GM19025 (cell line): ENCODE measurements around the gene LLGL1.
A peak's percentile ranks its signal among the peaks of the same experiment; 100 is the strongest.

Experiments
- ATAC-seq: cut with Tn5 transposase; IDR thresholded peaks from one replicate; pipeline ENCODE4 v1.9.1; 2021; ENCODE audit warnings: mild to moderate bottlenecking, low read depth, moderate library complexity; ENCODE audit not compliant: unreplicated experiment

LLGL1 gene

GRCh38 chr17:18225121-18225641 lies at the start of gene LLGL1:
LLGL1 (plus strand) TSS chr17:18225635; CDS start chr17:18225683, 48 bp downstream.
- ATAC-seq = peak; percentile 93

DNA sequence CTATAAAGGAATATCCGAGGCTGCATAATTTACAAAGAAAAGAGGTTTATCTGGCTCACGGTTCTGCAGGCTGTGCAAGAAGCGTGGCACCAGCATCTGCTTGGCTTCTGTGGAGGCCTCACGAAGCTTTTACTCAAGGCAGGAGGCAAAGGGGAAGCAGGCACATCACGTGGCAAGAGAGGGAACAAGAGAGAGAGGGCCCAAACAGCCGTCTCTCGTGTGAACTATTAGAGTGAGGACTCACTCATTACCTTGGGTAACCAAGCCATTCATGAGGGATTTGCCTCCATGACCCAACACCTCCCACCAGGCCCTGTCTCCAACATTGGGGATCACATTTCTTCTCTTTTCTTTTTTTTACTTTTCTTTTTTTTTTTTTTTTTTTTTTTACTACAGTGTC lies 49.3 kb upstream of the LLGL1 start:
- no peak for ATAC-seq

GRCh38 chr17:18177133-18177532 lies 48.3 kb upstream of the LLGL1 start:
- ATAC-seq = no peak

DNA sequence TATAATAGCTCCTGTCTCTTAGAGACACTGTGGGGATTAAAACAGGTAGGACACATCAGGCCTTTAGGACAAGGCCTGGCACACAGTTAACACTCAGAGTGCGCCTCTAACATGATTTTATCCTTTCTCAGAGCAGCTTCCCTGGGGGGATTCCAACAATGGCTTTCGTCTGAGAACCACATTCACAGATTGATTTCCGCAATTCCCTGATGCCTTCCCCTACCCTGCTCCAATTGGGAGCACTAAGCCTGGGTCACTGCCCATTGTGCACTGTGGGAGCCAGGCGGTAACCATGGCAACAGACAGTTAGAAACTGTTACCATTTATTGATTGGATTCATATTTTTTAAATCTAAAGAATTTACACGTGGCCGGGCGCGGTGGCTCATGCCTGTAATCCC lies 47.7 kb upstream of the LLGL1 start:
- no peak for ATAC-seq

GRCh38 chr17:18179196-18179595 lies 46.2 kb upstream of the LLGL1 start:
- ATAC-seq = no peak

DNA sequence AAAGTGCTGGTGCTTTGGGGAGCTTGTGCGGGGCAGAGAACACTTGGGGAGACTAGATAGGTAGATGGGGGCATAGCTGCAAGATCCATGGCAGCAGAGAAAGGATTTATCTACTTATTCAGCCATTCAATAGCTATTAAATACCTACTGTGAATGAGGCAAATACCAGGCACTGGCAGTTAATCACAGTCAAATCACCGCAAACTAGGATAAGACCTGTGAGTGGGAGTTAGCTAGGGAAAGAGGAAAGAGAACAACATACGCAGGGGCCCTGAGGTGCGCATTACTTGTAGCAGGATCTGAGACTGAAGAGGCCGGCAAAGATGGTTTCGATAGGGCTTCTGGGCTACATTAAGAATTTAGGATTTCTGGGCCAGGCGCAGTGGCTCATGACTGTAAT lies 45.6 kb upstream of the LLGL1 start:
- ATAC-seq = no peak

DNA sequence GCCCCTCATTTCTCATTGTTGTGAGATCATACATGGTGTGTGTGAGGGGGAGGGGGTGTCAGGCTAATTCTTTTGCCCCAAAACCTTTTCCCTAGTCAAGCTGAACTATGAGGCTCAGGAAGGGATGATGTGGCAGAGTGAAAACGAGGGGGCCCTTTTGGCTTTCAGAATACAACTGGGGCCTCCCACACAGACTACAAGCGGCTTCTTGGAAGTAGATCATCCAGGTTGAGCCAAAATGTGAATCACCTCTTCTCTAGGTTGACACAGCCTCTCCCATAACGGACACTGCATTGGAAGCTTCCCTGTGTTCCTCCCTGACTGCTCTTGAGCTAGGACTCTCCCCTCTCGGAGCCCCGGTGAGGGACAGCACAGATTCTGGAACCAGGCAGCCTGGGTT lies 44.1 kb upstream of the LLGL1 start:
- ATAC-seq = no peak

- ATAC-seq = no peak
These were observed 43.1 kb upstream of the LLGL1 start for GRCh38 chr17:18182110-18182977.

DNA sequence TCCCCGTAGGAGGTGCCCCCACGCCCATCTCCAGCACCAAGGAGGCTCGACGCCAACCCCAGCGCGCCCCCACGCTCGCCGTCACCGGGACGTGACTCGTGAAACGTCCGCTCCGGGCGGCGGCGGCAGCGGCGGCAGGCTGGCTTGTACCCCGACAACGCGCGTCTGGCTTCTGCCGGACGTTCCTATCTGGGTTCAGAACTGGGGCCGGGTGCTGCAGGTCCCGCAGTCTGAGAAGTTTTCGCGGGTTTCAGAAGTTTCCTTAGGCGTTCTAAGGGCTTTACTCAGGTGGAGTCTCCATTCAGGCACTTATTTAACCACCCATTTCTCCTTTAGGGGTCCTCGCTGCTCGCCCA lies 42.5 kb upstream of the LLGL1 start:
- ATAC-seq = peak; percentile 33

GRCh38 chr17:18183334-18184142 lies 41.9 kb upstream of the LLGL1 start, which contains the start of gene ALKBH5:
ALKBH5 (plus strand) TSS chr17:18183828; CDS start chr17:18184244, 416 bp downstream.
- ATAC-seq = peak; percentile 69

GRCh38 chr17:18184143-18185031 lies 41.0 kb upstream of the LLGL1 start:
- peak; percentile 3 for ATAC-seq

- ATAC-seq = no peak
These were observed 40.0 kb upstream of the LLGL1 start for GRCh38 chr17:18185391-18185790.

DNA sequence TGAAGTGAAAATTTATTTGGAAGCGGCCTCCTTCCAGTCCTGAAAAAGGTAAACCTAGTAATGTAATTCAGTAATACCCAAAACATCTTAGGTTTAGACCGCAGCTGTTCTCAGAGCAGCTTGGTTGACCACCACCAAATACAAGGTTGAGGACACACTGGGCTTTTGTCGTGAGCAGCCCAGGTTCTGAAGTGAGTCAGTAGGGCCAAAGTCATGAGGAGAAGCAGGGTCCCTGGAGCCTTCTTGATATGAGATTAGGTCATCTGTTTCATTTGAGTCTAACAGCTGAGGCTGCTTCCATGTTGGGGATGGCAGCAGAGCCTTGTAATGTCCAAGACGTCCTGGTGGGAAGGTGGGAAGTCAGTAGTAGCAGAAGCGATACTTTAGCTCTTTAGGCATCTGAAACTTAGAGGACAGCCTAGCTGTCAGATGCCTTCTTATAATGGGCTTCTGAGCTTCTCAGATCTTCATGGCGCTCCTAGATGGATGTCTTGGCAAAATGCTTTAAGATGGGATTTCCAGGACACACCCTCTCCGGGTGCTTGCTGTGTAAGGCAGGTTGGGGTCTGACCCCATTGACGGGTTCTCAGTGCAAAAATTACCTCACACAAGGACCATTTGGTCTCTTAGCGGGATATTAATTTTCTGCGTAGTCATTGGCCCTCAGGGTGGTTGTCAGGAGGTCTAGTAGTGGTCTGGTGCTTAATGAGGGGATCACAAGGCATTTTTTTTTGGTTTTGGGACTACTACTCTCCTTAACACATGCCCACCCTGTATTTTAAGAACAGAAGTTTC lies 39.4 kb upstream of the LLGL1 start:
- no peak for ATAC-seq

DNA sequence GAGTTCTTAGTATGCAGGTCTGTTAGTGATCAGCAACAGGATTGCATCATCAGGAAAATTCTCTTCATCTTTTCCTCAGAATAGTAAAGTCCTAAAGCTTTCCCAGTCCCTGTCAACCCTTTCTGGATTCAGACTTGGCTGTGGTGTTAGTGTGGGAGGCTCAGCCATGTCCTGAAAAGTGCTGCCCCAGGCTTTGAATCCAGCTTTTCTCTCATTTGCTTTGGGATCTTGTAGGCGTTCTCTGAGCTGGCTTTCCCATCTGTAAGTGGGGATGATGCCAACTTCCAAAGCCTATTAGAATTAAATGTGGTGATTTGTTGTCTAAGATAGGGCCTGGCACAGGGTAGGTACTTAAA lies 38.8 kb upstream of the LLGL1 start:
- ATAC-seq = no peak

DNA sequence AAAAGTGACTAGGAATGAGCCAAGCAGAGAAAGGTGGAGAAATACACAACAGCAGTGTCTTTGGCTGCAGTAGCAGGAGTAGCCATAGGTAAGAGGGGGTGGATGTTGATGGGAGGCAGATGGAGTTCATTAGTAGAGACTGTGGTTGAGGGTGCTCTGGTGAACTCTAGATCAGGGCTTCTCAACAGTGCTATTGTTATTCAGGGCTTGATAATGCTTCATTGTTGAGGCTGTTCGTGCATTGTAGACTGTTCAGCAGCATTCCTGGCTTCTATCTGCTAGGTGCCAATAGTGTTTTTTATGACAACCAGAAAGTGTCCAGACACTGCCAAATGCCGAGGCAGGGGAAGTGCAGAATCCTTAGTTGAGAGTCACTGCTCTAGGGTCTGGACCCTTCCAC lies 38.2 kb upstream of the LLGL1 start:
- ATAC-seq = no peak

DNA sequence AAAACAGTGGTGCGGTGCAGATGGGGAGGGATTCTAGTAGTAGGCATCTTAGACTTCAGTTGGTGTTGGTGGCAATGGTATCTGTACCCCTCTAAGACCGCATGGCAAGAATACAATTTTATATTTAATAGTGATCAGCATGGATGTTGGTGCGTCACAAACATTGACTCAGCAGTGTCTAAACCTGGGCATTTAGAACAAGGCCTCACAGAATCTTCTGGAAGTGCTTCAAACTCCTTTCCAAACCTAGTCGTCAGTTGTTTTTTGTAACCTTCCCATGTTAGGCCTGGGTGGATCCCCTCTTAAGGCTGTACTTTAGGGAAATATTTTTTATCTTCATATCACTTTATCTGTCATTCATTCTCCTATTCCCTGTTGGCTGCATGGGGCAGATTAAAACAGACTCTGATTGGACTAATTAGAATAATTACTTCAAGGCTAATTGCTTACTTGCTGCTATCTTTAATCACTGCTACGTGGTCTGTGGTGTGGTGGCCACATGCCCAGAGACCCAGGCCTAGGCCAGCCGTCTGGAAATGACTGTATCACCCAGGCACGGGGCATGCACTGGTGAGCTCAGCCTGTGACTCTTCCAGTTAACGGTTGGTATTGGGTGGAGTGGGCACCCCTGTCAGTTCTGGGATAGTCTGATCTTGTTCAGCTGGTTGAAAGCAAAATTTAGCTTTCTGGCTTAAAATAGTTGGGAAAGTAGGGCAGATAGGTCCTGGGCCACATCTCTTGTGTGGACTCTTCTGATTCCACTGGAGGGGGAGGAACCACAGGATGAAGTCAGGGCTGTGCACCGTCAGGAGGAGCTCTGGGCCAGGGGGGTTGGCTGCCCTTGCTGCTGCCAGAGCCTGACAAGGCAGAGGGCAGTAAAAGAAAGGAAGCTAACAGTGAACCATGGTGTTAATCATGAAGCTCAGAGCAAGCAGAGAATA lies 37.3 kb upstream of the LLGL1 start:
- ATAC-seq = no peak

DNA sequence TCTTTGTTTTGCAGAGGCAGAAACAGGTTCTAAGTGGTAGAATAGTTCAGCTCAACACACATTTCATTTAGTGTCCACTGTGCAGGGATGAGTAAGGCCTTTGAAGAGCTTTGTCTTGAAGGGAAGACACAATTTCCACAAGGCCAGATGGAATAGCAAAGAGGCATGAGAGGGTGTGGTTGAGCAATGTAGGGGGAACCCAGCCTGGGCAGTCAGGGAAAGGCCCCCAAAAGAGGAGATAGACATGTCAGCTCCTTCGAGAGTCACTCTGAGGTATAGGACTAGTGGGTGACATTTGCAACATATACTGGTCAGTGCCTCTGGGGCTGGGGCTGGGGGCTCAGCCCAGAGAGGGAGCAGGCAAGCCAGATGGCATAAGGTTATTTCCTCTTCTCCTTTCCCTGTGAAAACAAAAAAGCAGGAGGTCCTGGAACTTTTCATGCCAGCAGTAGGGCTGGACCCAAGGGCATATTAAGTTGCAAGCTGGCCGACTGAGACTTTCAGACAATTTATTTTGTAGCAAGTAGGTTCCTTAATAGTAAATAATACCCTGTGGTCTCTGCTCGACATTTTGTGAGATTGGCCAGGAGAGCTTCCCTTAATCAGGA lies 34.7 kb upstream of the LLGL1 start:
- no peak for ATAC-seq

DNA sequence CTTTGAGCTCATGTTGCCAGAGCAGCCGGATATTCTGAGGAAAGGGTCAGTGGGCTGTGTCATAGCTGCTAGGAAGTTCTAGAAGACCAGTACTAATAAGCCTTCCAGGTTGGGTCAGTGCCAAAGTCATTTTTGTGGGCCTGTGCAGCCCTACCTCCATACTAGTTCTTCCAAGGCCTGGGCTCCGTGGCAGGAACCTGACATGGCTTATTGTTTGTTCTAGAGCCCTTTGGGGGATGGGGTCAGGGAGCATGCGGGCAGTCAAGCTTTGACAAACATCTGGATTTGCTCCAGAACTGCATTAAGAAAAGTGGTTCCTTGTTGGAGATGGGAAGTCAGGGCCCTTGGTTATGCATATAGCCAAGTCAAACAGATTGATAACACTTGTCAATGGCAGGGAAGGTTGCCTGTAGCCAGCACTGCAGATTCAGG lies 34.2 kb upstream of the LLGL1 start:
- ATAC-seq = no peak
